Gastroesophageal sphincter (tissue), 3 donors: ENCODE measurements around the gene CPHXL2.

Experiments
- CTCF ChIP-seq, 4 experiments: fragments of 200-600 bp in 2 of 4; fragments of 450-650 bp in 2 of 4; sonication (generic) in 1 of 4; IDR thresholded peaks; one replicate each; pipeline ENCODE4 v1.5.1; 2017 to 2019; ENCODE audit warnings: antibody characterized with exemption in 4 of 4, mild to moderate bottlenecking in 2 of 4, moderate library complexity in 2 of 4
- EP300 ChIP-seq: sonication (generic); formaldehyde crosslinking; IDR thresholded peaks from one replicate; pipeline ENCODE4 v1.6.1; 2017; ENCODE audit warnings: antibody characterized with exemption, mild to moderate bottlenecking
- POLR2A ChIP-seq, 2 donors: fragments of 450-650 bp; IDR thresholded peaks; one replicate each; pipeline ENCODE4 v1.6.1; 2017; ENCODE audit warnings: antibody characterized with exemption in 2 of 2, mild to moderate bottlenecking in 2 of 2, moderate library complexity in 1 of 2
- POLR2AphosphoS5 ChIP-seq: sonication (generic); formaldehyde crosslinking; IDR thresholded peaks from one replicate; pipeline ENCODE4 v1.6.1; 2017; ENCODE audit warnings: antibody characterized with exemption

GRCh38 chr16:75615619-75616018 is 61.2 kb downstream of the CPHXL2 start:
- TF ChIP-seq CTCF (IDR thresholded peaks at IDR 0.05) (no peak), POLR2A (IDR thresholded peaks at IDR 0.05) (no peak), POLR2AphosphoS5 (no peak), EP300 (no peak)
